Mammary epithelial cell (primary cell): ENCODE results near the gene TLX1.

ENCODE experiments used
- CTCF ChIP-seq, 2 donors: IDR thresholded peaks in 1 of 2; conservative IDR thresholded peaks in 1 of 2; 2 replicates each; pipeline ENCODE4 v1.5.1; 2011 to 2012; ENCODE audit warnings: inconsistent platforms in 2 of 2, low read length in 2 of 2, mild to moderate bottlenecking in 2 of 2, control low read depth in 1 of 2, low read depth in 1 of 2; ENCODE audit not compliant: insufficient read depth in 1 of 2; ENCODE audit errors: extremely low read depth in 1 of 2
- EZH2 ChIP-seq: IDR thresholded peaks from 2 replicates; pipeline ENCODE4 v1.6.1; 2012; ENCODE audit warnings: low read length, inconsistent platforms, borderline replicate concordance

GRCh38 chr10:101183458-101184183, 52.5 kb downstream of the TLX1 start:
- TF ChIP-seq CTCF (conservative IDR thresholded peaks at IDR 0.05 in 1 of 2, IDR thresholded peaks at IDR 0.05 in 1 of 2; ENCODE audit: extremely low read depth in 1 of 2, insufficient read depth in 1 of 2, low read depth in 1 of 2, low read length in 2 of 2) (no peak), EZH2 (no peak)
